Activated CD4-positive, CD25-positive, alpha-beta regulatory T cell treated with anti-CD3 and anti-CD28 coated beads, Interleukin-2, amount 50 U/mL, for 16 hours (primary cell): Measurements from ENCODE around the gene ABCC6.
"Not testable (repeated sequence)": the region's sequence is repeated elsewhere in the genome, so short reads cannot be mapped to it uniquely, and the experiment has no call there.

Experiments used
- DNase-seq: peaks from one replicate; pipeline ENCODE4 v3.0.0-alpha.2; 2020; ENCODE audit warnings: low read depth, low spot score

The ABCC6 gene

DNA sequence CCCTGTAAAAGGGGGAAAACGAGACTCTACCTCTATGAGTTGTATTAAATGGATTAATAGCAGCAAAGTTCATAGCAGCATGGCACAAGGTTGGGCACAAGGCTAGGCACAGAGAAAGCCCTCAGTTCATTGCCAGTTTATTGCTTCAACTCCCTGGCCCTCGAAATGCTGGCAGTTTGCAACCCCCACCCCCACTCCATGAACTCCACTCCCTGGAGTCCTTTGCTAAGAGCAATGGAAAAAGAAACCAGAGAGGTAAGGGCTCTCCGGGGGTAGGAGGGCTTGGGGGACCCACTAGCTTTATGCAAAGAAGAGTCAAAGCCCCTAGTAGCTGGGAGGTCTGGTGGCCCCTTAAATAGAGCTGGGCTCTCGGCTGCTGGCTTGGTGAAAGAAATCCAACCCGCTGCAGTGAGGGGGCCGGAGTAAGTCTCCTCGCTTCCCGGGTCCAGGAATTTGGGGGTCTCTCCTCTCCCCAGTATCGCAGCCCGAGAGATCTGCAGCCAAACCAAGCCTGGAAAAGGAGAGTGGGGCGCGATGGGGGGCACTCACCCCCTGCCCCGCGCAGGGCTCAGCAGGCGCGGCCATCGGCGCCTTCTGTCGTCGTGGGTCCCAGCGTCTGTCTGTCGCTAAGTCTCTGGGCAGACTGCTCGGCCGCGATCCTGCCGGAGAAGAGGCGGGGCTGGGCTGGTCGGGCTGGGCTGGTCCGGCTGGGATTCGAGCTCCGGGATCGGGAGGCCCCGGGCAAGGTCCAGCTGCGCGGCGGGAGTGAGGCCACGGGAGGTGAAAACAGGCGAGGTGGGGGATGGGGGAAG lies at the start of gene ABCC6:
TSS of gene ABCC6 (minus strand) at position 645 of the 812 bp plus-strand sequence. CDS start at position 585, 60 bp downstream.
- DNase-seq, result not testable (repeated sequence)

- not testable (repeated sequence) for DNase-seq
These were observed 49.4 kb upstream of the ABCC6 start for GRCh38 chr16:16272573-16273221.

- DNase-seq, result not testable (repeated sequence)
These were observed 48.4 kb upstream of the ABCC6 start for GRCh38 chr16:16271658-16272057.

DNA sequence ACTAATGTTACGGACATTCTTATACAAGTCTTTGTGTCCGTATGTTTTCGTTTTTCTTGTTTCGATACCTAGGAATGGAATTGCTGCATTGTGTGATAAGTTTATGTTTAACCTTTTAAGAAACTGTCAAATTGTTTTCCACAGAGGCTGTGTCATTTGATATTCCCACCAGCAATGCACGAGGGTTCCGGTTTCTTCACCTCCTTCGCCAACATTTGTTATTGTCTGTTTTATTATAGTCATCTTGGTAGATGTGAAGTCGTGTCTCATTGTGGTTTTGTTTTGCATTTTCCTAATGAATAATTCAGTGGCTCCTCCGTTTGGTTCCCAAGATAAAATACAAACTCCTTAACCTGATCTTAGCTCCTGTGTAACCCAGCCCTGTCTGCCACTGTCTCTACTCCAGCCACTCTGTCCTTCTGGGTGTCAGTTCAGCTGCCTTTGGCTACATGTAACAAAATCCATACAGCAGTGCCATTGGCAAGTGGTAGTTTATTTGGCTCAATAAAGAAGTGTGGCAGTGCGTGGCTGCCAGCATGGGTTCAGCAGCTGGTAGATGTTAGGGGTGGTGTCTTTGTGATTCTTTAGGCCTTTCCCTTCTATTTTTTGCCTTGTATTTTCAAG lies 45.0 kb upstream of the ABCC6 start:
- not testable (repeated sequence) for DNase-seq

- not testable (repeated sequence) for DNase-seq
These were observed 44.4 kb upstream of the ABCC6 start for GRCh38 chr16:16267708-16268107.

DNA sequence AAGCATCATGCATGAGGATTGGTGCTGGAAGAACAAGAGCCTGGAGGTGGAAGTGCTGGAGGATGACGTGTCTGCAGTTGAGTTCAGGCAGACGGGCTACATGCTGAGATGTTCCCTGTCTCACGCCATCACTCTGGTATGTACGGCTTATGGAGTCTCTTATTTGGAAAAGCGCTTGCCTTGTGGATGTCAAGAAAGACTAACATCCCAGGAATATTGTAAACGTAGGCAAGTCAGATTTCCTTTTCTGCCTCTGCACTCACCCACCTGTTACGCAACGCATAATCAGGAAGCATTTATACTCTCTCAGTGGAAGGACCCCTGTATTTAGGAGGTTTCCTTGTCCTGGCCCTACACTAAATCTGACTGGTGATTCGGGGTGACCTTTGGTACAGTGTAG lies 41.8 kb upstream of the ABCC6 start:
- not testable (repeated sequence) for DNase-seq

GRCh38 chr16:16263947-16264346 lies 40.7 kb upstream of the ABCC6 start:
- DNase-seq, result not testable (repeated sequence)

- DNase-seq, result not testable (repeated sequence)
These were observed 39.8 kb upstream of the ABCC6 start for GRCh38 chr16:16262954-16263555.

- DNase-seq, result not testable (repeated sequence)
These were observed 36.7 kb upstream of the ABCC6 start for GRCh38 chr16:16259971-16260370.

GRCh38 chr16:16258822-16259221 lies 35.5 kb upstream of the ABCC6 start:
- not testable (repeated sequence) for DNase-seq

DNA sequence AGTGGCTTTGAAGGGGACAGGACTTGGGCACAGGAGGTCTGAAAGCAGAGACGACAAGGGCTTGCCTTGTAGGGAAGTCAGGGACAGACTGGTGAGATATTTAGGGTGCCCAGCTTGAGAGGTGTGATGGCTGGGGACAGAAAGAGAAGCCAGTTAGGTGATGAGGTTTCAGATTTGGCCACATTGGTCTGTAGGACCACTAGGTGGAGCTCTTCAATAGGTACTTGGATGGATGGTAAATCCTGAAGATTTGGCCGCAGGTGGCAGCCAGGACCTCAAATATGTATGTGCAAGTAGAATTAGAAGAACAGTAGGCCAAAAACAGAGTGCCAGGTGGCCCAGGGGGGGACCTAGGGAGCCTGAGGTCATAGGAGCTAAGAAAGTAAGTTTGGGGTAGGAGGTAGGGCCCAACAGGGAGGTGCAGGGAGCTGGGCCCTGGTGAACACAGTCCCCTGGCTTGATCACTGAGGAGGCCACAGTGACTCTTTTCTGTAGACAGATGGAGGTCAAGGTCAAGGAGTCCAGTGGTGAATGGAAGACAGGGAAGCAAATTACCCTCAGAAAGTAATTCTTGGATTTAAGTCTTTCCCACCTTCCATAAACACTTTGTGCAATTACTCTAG lies 34.1 kb upstream of the ABCC6 start:
- not testable (repeated sequence) for DNase-seq

DNA sequence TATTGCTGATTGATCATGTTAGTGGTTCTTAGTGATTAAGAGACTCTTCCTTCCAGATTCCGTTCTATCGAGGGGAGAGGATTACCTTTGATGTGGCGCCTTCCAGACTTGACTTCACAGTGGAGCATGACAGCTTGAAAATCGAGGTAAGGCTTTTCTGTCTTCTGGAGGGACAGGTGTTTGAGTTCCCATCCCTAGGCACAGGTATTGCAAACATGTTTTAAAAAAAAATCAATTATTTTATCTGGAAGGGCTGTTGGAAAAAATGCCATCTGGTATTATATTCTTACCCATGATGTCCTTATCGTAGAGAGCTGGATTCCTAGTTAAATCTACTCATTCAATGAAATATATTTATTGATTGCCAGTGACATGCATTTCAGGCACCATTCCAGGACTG lies 29.1 kb upstream of the ABCC6 start:
- DNase-seq, result not testable (repeated sequence)

GRCh38 chr16:16249621-16250330 lies 26.5 kb upstream of the ABCC6 start:
- DNase-seq, result not testable (repeated sequence)

DNA sequence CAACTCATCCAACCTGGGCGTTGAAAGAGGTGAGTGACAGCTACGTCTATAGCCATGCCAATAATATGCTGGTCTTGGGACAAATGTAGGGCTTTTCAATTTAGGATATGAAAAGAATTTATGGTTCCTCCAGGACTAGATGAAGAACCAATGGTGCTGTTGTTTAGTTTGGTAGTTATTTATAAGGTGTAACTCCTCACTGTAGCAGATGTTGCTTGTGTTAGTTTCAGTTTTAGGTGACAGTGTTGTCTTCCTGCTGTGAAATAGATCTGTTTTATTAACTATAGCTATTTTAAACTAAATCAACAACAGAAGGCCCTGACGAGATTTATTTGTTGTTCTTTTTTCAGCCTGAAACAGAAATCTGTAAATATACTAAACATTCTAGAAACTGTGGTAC lies 24.1 kb upstream of the ABCC6 start:
- DNase-seq, result not testable (repeated sequence)

- DNase-seq, result not testable (repeated sequence)
These were observed 23.4 kb upstream of the ABCC6 start for GRCh38 chr16:16246578-16247262.

- not testable (repeated sequence) for DNase-seq
These were observed 20.6 kb upstream of the ABCC6 start for GRCh38 chr16:16243886-16244285.

DNA sequence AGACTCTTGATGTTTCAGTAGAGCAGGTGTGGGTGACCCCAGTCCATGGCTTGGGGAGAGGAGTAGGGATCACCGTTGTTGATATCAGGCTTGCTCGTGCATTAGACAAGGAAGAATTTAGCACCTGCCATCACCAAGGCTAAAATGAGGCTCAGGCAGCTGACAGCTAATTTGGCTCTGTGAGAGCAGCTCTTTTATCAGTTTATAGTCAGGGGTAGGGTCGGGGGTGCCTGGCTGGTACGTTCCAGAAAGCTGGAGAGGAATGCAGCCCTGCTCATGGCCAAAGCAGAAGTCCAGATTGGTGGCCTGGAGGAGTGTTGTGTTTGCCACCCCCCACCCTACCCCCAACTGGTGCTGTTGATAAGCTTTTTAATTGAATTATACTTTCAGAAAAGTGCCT lies 17.4 kb upstream of the ABCC6 start:
- DNase-seq, result not testable (repeated sequence)

GRCh38 chr16:16237738-16238137 lies 14.4 kb upstream of the ABCC6 start:
- DNase-seq, result not testable (repeated sequence)

DNA sequence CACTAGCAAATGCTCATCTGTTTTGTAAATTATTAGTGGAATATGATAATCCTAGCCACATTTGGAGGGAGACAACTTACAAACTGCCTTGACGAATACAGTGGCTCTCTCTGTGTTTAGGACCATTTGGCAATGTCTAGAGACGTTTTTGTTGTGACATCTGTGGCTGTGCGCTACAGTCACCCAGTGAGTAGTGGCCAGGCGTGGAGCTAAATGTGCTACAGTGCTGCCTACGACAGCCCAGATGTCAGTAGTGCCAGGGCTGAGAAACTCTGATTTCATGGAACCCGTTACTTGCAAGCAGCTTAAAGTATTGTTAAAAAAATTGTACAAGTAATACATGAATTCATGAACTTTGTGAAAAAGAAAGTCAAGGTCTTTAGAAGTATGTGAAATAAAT lies 13.8 kb upstream of the ABCC6 start:
- DNase-seq, result not testable (repeated sequence)

- DNase-seq, result not testable (repeated sequence)
These were observed 9.4 kb upstream of the ABCC6 start for GRCh38 chr16:16232692-16233061.
